ENCODE measurements around the gene ALG5. TPM values are rescaled to one million over a fixed set of nuclear protein-coding genes. Genes with fewer than 3 reads are reported as not detected.
A peak's percentile ranks its signal among the peaks of the same experiment; 100 is the strongest.

The ALG5 gene
- total RNA-seq, 1 donor from 2014 or later, result 49.8 TPM

- H3K27me3 Mint-ChIP-seq (ENCODE audit: low read depth), result no peaks in the 10 kb centered on the region
- peaks cover 2% of the 10 kb centered on the region for H3K4me1 Mint-ChIP-seq (ENCODE audit: low read depth)
- intact Hi-C loops (cut with micrococcal nuclease), result no loop called here
- no peak overlapping the region for H3K4me3 Mint-ChIP-seq (ENCODE audit: low read depth)
- H3K27ac Mint-ChIP-seq, result no peak overlapping the region
- DNase-seq (ENCODE audit: low spot score), result no peak
- peaks cover 12% of the 10 kb centered on the region for H3K9me3 Mint-ChIP-seq
- H3K36me3 Mint-ChIP-seq (ENCODE audit: low read depth), result peaks cover 62% of the 10 kb centered on the region
These were observed 26.1 kb downstream of the ALG5 start for GRCh38 chr13:36973009-36973408.

DNA sequence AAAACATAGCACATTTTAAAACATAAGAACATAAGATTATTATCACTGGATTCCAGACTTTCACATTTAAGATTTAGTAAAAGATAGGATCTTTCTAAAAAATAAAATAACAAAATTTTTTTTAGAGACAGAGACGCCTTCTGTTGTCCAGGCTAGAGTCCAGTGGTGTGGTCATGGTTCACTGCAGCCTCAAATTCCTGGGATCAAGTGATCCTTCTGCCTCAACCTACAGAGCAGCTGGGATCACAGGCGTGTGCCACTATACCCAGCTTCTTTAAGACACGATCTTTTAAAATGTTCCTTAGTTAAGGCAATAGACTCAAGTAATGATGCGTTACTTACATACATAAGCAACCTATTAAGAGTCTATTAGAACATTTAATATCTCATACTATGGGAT, 32.7 kb downstream of the ALG5 start:
- H3K9me3 Mint-ChIP-seq, result no peaks in the 10 kb centered on the region
- H3K4me1 Mint-ChIP-seq (ENCODE audit: low read depth), result peaks cover 4% of the 10 kb centered on the region
- H3K36me3 Mint-ChIP-seq (ENCODE audit: low read depth), result peaks cover 58% of the 10 kb centered on the region
- H3K27me3 Mint-ChIP-seq (ENCODE audit: low read depth), result no peaks in the 10 kb centered on the region
- no peak overlapping the region for H3K4me3 Mint-ChIP-seq (ENCODE audit: low read depth)
- H3K27ac Mint-ChIP-seq, result no peak overlapping the region
- intact Hi-C loops (cut with micrococcal nuclease), result no loop called here
- no peak for DNase-seq (ENCODE audit: low spot score)

DNA sequence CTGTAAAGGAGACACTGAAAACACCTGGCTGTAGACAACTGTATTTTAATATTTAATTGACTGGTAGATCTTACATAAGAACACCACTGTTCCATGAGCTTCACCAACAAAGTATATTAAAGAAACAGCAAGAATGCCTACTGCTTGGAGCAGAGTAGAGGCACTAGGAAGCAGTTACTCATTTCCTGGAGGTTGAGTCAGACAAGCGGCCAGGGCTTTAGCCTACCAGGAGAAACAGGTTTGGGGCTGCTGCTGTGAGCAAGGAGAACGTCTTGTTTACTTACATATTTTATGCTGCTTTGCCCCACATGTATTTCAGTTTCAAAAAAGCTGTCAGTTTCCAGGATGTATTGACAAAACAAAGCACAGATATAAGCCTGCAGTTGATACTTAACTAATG, 33.4 kb downstream of the ALG5 start:
- H3K36me3 Mint-ChIP-seq (ENCODE audit: low read depth), result peaks cover 58% of the 10 kb centered on the region
- intact Hi-C loops (cut with micrococcal nuclease), result no loop called here
- peaks cover 4% of the 10 kb centered on the region for H3K4me1 Mint-ChIP-seq (ENCODE audit: low read depth)
- H3K27ac Mint-ChIP-seq, result peak overlapping the region; percentile 51
- H3K9me3 Mint-ChIP-seq, result no peaks in the 10 kb centered on the region
- no peaks in the 10 kb centered on the region for H3K27me3 Mint-ChIP-seq (ENCODE audit: low read depth)
- H3K4me3 Mint-ChIP-seq (ENCODE audit: low read depth), result no peak overlapping the region
- DNase-seq (ENCODE audit: low spot score), result no peak

DNA sequence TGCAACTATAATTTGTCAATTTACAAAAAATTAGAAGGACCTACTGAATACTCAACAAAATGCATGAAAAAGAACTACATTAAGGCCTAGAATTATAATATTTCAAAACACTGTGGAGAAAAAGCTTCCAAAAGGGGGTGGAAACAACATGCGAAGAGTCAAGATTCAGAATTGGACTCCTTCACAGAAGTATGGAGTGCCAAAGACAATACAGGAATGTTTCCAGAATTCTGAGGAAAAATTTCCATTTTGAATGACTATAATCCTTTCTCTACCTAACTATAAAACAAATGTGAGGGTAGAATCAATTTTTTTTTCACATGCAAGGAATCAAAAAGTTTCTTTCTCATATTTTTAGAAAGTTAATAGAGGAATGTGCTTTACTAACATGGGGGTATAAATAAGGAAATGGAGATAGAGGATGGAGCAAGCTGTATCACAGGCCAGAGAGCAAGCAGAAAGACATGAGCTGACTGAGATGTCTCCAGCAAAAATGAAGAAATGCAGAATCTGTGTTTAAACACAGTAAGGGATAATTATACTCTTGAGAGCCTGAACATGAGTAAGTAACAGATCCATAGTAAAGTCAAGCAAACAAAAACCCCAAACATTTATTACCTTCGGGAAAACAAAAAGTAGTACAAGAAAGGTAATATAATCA, 39.6 kb downstream of the ALG5 start:
- DNase-seq (ENCODE audit: low spot score), result no peak
- intact Hi-C loops (cut with micrococcal nuclease), result no loop called here
- H3K27ac Mint-ChIP-seq, result no peak overlapping the region
- no peaks in the 10 kb centered on the region for H3K27me3 Mint-ChIP-seq (ENCODE audit: low read depth)
- peaks cover 2% of the 10 kb centered on the region for H3K4me1 Mint-ChIP-seq (ENCODE audit: low read depth)
- H3K36me3 Mint-ChIP-seq (ENCODE audit: low read depth), result peaks cover 55% of the 10 kb centered on the region
- no peaks in the 10 kb centered on the region for H3K9me3 Mint-ChIP-seq
- H3K4me3 Mint-ChIP-seq (ENCODE audit: low read depth), result no peak overlapping the region

DNA sequence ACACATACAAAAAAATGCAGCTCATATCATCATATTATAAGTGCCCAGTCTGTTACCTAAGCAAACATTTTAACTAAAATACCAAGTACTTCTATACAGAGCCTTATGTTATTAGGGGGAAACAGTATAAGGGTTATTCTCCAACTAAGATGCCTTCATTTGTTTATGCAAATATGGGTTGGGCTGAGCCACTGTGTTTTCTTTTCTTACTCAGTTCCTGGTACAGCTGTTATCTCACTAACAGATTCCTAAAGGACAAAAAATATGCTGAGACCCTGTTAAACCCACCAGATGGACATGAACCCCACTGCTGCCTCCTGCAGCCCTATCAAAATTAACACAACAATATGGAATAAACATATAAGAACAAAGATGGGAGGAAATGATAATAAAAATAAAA, 44.6 kb downstream of the ALG5 start:
- no peak overlapping the region for H3K4me3 Mint-ChIP-seq (ENCODE audit: low read depth)
- H3K9me3 Mint-ChIP-seq, result no peaks in the 10 kb centered on the region
- peaks cover 2% of the 10 kb centered on the region for H3K4me1 Mint-ChIP-seq (ENCODE audit: low read depth)
- H3K27ac Mint-ChIP-seq, result no peak overlapping the region
- no peak for DNase-seq (ENCODE audit: low spot score)
- peaks cover 54% of the 10 kb centered on the region for H3K36me3 Mint-ChIP-seq (ENCODE audit: low read depth)
- no peaks in the 10 kb centered on the region for H3K27me3 Mint-ChIP-seq (ENCODE audit: low read depth)
- intact Hi-C loops (cut with micrococcal nuclease), result no loop called here

DNA sequence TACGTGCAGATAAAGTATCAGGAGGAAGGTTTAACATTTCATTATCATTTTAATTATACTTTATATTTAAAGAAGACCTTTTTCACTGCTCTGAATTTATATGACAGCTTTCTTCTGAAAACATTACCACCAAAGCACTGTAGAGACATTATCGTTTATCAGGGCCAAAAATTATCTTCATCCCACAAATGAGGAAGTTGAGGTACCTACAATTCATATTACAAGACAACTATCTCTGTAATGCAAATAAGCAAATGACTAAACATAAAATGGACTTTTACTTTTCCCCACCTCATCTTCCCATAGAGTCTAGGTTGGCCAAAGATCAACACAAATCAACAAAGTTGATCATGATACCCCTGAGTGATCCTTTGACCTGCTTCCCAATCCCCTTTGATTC, 48.2 kb downstream of the ALG5 start:
- peaks cover 42% of the 10 kb centered on the region for H3K36me3 Mint-ChIP-seq (ENCODE audit: low read depth)
- no peaks in the 10 kb centered on the region for H3K9me3 Mint-ChIP-seq
- no peak overlapping the region for H3K4me3 Mint-ChIP-seq (ENCODE audit: low read depth)
- H3K27ac Mint-ChIP-seq, result no peak overlapping the region
- intact Hi-C loops (cut with micrococcal nuclease), result no loop called here
- H3K4me1 Mint-ChIP-seq (ENCODE audit: low read depth), result no peaks in the 10 kb centered on the region
- no peak for DNase-seq (ENCODE audit: low spot score)
- no peaks in the 10 kb centered on the region for H3K27me3 Mint-ChIP-seq (ENCODE audit: low read depth)

DNA sequence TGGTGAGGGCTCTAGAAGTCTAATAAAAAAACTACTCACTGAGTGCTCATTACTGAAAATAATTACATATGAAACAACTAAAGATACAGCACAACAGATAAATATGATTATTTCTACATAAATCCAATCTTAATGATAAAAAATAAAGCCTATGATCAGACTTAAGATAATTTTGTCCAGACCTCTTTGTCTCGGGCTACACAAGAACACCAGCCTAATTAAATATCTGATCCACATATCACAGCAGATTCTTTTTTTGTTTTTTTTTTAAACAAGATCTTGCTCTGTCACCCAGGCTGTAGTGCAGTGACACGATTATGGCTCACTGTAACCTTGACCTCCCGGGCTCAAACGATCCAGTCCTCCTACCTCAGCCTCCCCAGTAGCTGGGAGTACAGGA, 48.8 kb downstream of the ALG5 start:
- H3K27ac Mint-ChIP-seq, result no peak overlapping the region
- H3K9me3 Mint-ChIP-seq, result no peaks in the 10 kb centered on the region
- no peaks in the 10 kb centered on the region for H3K27me3 Mint-ChIP-seq (ENCODE audit: low read depth)
- DNase-seq (ENCODE audit: low spot score), result no peak
- H3K4me1 Mint-ChIP-seq (ENCODE audit: low read depth), result no peaks in the 10 kb centered on the region
- no peak overlapping the region for H3K4me3 Mint-ChIP-seq (ENCODE audit: low read depth)
- peaks cover 38% of the 10 kb centered on the region for H3K36me3 Mint-ChIP-seq (ENCODE audit: low read depth)
- intact Hi-C loops (cut with micrococcal nuclease), result no loop called here

GRCh38 chr13:36945078-36945477, 54.1 kb downstream of the ALG5 start:
- intact Hi-C loops (cut with micrococcal nuclease), result no loop called here
- H3K9me3 Mint-ChIP-seq, result no peaks in the 10 kb centered on the region
- H3K27ac Mint-ChIP-seq, result no peak overlapping the region
- H3K36me3 Mint-ChIP-seq (ENCODE audit: low read depth), result peaks cover 12% of the 10 kb centered on the region
- no peaks in the 10 kb centered on the region for H3K4me1 Mint-ChIP-seq (ENCODE audit: low read depth)
- H3K27me3 Mint-ChIP-seq (ENCODE audit: low read depth), result no peaks in the 10 kb centered on the region
- DNase-seq (ENCODE audit: low spot score), result no peak
- no peak overlapping the region for H3K4me3 Mint-ChIP-seq (ENCODE audit: low read depth)

DNA sequence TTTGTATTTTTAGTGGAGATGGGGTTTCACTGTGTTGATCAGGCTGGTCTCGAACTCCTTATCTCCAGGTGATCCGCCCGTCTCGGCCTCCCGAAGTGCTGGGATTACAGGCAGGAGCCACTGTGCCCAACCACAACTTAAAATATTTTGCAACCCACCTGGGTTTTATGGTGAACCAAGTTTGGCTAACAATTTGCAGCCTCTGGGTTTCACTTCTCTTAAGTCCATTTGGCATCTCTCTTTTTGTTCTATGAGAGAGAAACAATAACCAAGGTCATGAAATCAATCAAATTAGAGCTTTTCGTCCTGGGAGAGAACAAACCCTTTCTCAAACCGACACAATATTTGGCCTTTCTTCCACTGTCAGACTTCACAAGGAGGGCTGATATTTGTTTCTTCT, 73.5 kb downstream of the ALG5 start:
- Mint-ChIP-seq H3K27me3 (ENCODE audit: low read depth) (peaks cover 40% of the 10 kb centered on the region), H3K4me1 (ENCODE audit: low read depth) (no peaks in the 10 kb centered on the region), H3K4me3 (ENCODE audit: low read depth) (no peak overlapping the region), H3K36me3 (ENCODE audit: low read depth) (no peaks in the 10 kb centered on the region), H3K27ac (no peak overlapping the region), H3K9me3 (no peaks in the 10 kb centered on the region)
- intact Hi-C loops (cut with micrococcal nuclease), result no loop called here
- DNase-seq (ENCODE audit: low spot score), result no peak

DNA sequence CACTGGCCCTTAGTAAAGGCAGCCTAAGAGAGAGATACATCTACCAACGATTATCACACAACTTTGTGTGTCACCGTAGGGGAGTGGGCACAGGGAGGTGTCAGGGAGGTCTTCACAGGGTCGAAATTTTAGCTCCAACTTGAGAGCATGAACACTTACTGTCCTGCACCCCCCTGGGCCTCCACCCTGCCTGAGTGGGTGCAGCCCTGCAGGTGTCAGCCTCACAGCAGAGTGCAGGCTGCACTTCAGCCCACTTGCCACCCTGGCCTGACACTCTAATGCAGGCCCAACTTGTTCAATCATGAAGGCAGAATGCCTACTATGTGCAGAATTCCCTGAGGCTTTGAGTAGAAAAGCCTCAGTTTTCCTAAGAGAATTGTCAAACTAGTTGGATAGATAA, 75.1 kb downstream of the ALG5 start:
- intact Hi-C loops (cut with micrococcal nuclease), result no loop called here
- Mint-ChIP-seq H3K27me3 (ENCODE audit: low read depth) (peaks cover 45% of the 10 kb centered on the region), H3K4me1 (ENCODE audit: low read depth) (peaks cover 2% of the 10 kb centered on the region), H3K36me3 (ENCODE audit: low read depth) (no peaks in the 10 kb centered on the region), H3K27ac (no peak overlapping the region), H3K9me3 (no peaks in the 10 kb centered on the region), H3K4me3 (ENCODE audit: low read depth) (no peak overlapping the region)
- no peak for DNase-seq (ENCODE audit: low spot score)

- Mint-ChIP-seq H3K27ac (no peak overlapping the region), H3K4me1 (ENCODE audit: low read depth) (peaks cover 2% of the 10 kb centered on the region), H3K36me3 (ENCODE audit: low read depth) (no peaks in the 10 kb centered on the region), H3K9me3 (no peaks in the 10 kb centered on the region), H3K4me3 (ENCODE audit: low read depth) (no peak overlapping the region), H3K27me3 (ENCODE audit: low read depth) (peaks cover 59% of the 10 kb centered on the region)
- no peak for DNase-seq (ENCODE audit: low spot score)
- intact Hi-C loops (cut with micrococcal nuclease), result no loop called here
These were observed 77.4 kb downstream of the ALG5 start for GRCh38 chr13:36921631-36922301.

GRCh38 chr13:36920616-36921185, 78.4 kb downstream of the ALG5 start:
- Mint-ChIP-seq H3K9me3 (no peaks in the 10 kb centered on the region), H3K4me1 (ENCODE audit: low read depth) (peaks cover 2% of the 10 kb centered on the region), H3K27me3 (ENCODE audit: low read depth) (peaks cover 67% of the 10 kb centered on the region), H3K36me3 (ENCODE audit: low read depth) (no peaks in the 10 kb centered on the region), H3K27ac (no peak overlapping the region), H3K4me3 (ENCODE audit: low read depth) (peak overlapping the region; percentile 74)
- intact Hi-C loops (cut with micrococcal nuclease), result no loop called here
- DNase-seq (ENCODE audit: low spot score), result no peak

DNA sequence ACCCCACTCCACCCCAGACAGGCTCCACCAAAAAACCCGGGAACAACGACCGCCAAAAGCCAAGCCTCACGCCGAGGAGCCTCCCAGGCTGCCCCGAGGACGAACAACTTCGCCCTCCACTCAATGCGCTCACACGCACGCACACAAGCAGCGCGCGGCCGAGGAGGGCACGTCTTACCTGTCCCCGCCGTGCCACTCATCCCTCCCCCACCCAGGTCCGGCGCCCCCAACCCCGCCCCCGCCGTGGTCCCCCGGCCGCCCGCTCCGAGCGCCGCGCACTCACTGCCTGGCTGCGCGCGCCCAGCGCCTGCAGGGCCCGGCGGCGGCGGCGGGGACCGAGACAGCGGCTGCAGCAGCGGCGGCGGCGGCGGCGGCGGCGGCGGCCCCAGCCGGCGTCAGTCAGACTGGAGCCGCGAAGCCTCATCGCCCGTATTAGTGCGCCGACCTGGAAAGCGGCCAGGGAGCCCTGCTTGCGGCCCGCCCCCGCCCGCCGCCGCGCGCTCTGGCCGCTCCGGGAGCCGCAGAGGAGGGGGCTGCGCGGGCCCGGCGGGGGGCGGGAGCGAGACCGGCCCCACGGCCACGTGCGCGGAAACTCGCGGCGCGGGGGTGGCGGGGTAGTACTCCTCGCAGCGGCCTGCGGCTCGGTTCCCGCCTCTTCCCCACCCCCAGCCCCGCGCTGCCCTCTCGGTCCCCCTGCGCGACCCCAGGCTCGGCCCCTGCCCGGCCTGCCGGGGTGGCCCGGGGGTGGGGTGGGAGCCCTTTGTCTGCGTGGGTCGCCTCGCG, 79.1 kb downstream of the ALG5 start, which contains the start of gene SMAD9:
TSS of gene SMAD9 (minus strand) at position 406 of the 783 bp plus-strand sequence. CDS start 40,549 bp downstream, outside the sequence.
- DNase-seq (ENCODE audit: low spot score), result no peak
- intact Hi-C loops (cut with micrococcal nuclease), result no loop called here
- no peak within 1 kb of the TSS for H3K27ac Mint-ChIP-seq

More for the DNA sequence above, 79.1 kb downstream of the ALG5 start, which contains the start of gene SMAD9:
- H3K9me3 Mint-ChIP-seq, result no peaks in the 10 kb centered on the region
- peak within 1 kb of the TSS; percentile 74 for H3K4me3 Mint-ChIP-seq (ENCODE audit: low read depth)
- no peaks in the 10 kb centered on the region for H3K36me3 Mint-ChIP-seq (ENCODE audit: low read depth)
- peaks cover 2% of the 10 kb centered on the region for H3K4me1 Mint-ChIP-seq (ENCODE audit: low read depth)
- H3K27me3 Mint-ChIP-seq (ENCODE audit: low read depth), result peaks cover 72% of the 10 kb centered on the region

Measured in activated T-helper 2 cell treated with anti-CD3 and anti-CD28 coated beads, Interferon-gamma antibody, Interleukin-2, Interleukin-4, amounts not matched to agents 10 μg/mL and 5 μg/mL and 100 μg/mL, durations not matched to agents 14 hours and 24 hours and 36 hours (primary cell).